ENCODE results near the gene SCEL.

Gene SCEL

DNA sequence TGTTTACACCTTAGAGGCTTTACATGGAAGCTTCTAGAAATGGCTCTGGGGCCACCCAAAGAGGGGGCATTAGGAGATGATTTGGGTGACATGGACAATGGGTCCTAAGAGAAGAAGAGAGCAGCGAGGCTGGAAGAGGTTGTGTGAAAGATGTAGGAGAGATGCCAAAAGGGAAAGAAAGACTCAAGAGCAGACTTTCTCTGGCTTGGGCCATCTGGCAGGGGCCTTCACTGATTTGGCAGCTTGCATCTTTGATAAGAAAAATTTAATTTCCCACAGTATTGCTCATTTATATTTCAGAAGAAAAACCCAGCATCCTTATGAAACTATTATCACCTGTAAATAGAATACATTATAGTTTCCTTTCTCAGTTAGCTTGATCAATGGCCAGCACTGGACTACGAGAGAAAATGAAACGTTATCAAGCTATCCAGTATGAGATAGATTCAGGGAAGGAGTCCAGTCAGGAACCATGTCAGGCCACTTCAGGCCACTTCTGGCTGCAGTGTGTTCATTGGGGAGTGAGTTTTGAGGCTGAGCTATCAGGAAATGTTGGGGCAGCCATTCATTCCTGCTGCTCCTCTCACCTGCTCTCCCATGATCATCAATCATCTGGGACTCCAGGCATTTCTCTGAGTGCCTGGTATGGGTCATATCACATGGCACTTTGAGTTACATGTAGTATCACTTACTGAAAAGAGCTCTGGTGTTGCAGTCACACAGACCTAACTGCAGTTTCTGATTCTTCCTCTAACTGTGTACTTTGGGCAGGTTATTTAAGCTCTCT, 10.3 kb downstream of the SCEL start:
- Histone ChIP-seq H3K4ac (ENCODE audit: low read depth in 1 of 2, low read length in 2 of 2) (no peak overlapping the region), H3K27ac (ENCODE audit: low read length, poor library complexity, severe bottlenecking) (no peak overlapping the region), H2BK12ac (ENCODE audit: low read length in 2 of 2) (no peak overlapping the region), H3K27me3 (ENCODE audit: control insufficient read depth in 1 of 2, insufficient read depth in 1 of 2, low read length in 2 of 2) (no peaks in the 10 kb centered on the region), H3K9me3 (ENCODE audit: control insufficient read depth, low read length) (no peaks in the 10 kb centered on the region), H3K9ac (ENCODE audit: low read length) (no peak overlapping the region), H4K91ac (ENCODE audit: low read length) (no peak overlapping the region), H3K79me1 (replicated peaks; ENCODE audit: low read length, poor library complexity, severe bottlenecking) (no peaks in the 10 kb centered on the region), H2AK5ac (ENCODE audit: low read length, severe bottlenecking) (no peak overlapping the region), H3K18ac (ENCODE audit: low read depth in 1 of 2, low read length in 2 of 2) (no peak overlapping the region), H3K4me1 (ENCODE audit: control insufficient read depth, insufficient read depth, low read depth, low read length) (no peaks in the 10 kb centered on the region), H2BK15ac (ENCODE audit: low read depth, poor library complexity, severe bottlenecking) (no peak overlapping the region), H4K8ac (ENCODE audit: low read length) (no peak overlapping the region), H3K14ac (ENCODE audit: low read length in 2 of 2) (no peak overlapping the region), H2AFZ (ENCODE audit: low read depth, low read length) (no peak overlapping the region), H3K36me3 (ENCODE audit: control insufficient read depth in 1 of 2, insufficient read depth in 2 of 2, low read depth in 1 of 2, low read length in 2 of 2) (no peaks in the 10 kb centered on the region), H2BK120ac (ENCODE audit: low read depth, low read length) (no peak overlapping the region), H3K4me2 (ENCODE audit: low read length, poor library complexity, severe bottlenecking) (no peak overlapping the region), H3K23ac (ENCODE audit: low read length in 2 of 2) (no peak overlapping the region), H2BK5ac (ENCODE audit: low read depth, low read length, poor library complexity, severe bottlenecking) (no peak overlapping the region), H3K4me3 (ENCODE audit: insufficient read depth in 1 of 2, low read depth in 1 of 2, low read length in 2 of 2) (no peak overlapping the region)
- 83% methylated on average over 3 of the region's 3 CpGs for WGBS
- no peak for DNase-seq

GRCh38 chr13:77548095-77548494, 12.6 kb downstream of the SCEL start:
- 92% methylated on average over 1 of the region's 1 CpG for WGBS
- Histone ChIP-seq H3K27me3 (ENCODE audit: control insufficient read depth in 1 of 2, insufficient read depth in 1 of 2, low read length in 2 of 2) (no peaks in the 10 kb centered on the region), H3K14ac (ENCODE audit: low read length in 2 of 2) (no peak overlapping the region)

DNA sequence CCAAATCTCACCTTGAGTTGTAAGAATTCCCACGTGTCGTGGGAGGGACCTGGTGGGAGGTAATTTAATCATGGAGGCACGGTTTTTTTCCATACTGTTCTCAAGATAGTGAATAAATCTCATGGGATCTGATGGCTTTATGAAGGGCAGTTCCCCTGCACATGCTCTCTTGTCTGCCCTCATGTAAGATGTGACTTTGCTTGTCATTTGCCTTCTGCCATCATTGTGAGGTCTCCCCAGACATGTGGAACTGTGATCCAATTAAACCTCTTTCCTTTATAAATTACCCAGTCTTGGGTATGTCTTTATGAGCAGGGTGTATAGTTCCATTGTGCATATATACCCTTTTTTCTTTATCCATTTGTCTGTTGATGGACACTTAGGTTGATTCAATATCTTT, 13.1 kb downstream of the SCEL start:
- WGBS: 78% methylated on average over 3 of the region's 3 CpGs

More at GRCh38 chr13:77548095-77548494, 12.6 kb downstream of the SCEL start:
- no peak overlapping the region for H3K23ac ChIP-seq (ENCODE audit: low read length in 2 of 2)
- no peak overlapping the region for H2AFZ ChIP-seq (ENCODE audit: low read depth, low read length)
- no peak overlapping the region for H3K18ac ChIP-seq (ENCODE audit: low read depth in 1 of 2, low read length in 2 of 2)
- no peaks in the 10 kb centered on the region for H3K79me1 ChIP-seq (replicated peaks; ENCODE audit: low read length, poor library complexity, severe bottlenecking)
- H2BK120ac ChIP-seq (ENCODE audit: low read depth, low read length): no peak overlapping the region
- H4K91ac ChIP-seq (ENCODE audit: low read length): no peak overlapping the region
- H3K36me3 ChIP-seq (ENCODE audit: control insufficient read depth in 1 of 2, insufficient read depth in 2 of 2, low read depth in 1 of 2, low read length in 2 of 2): no peaks in the 10 kb centered on the region
- no peaks in the 10 kb centered on the region for H3K4me1 ChIP-seq (ENCODE audit: control insufficient read depth, insufficient read depth, low read depth, low read length)
- DNase-seq: no peak
- H4K8ac ChIP-seq (ENCODE audit: low read length): no peak overlapping the region
- no peak overlapping the region for H3K4ac ChIP-seq (ENCODE audit: low read depth in 1 of 2, low read length in 2 of 2)
- H3K27ac ChIP-seq (ENCODE audit: low read length, poor library complexity, severe bottlenecking): no peak overlapping the region
- no peak overlapping the region for H3K4me3 ChIP-seq (ENCODE audit: insufficient read depth in 1 of 2, low read depth in 1 of 2, low read length in 2 of 2)
- H3K4me2 ChIP-seq (ENCODE audit: low read length, poor library complexity, severe bottlenecking): no peak overlapping the region
- no peak overlapping the region for H3K9ac ChIP-seq (ENCODE audit: low read length)
- H2BK12ac ChIP-seq (ENCODE audit: low read length in 2 of 2): no peak overlapping the region
- no peak overlapping the region for H2AK5ac ChIP-seq (ENCODE audit: low read length, severe bottlenecking)
- H2BK5ac ChIP-seq (ENCODE audit: low read depth, low read length, poor library complexity, severe bottlenecking): no peak overlapping the region
- no peaks in the 10 kb centered on the region for H3K9me3 ChIP-seq (ENCODE audit: control insufficient read depth, low read length)
- H2BK15ac ChIP-seq (ENCODE audit: low read depth, poor library complexity, severe bottlenecking): no peak overlapping the region

DNA sequence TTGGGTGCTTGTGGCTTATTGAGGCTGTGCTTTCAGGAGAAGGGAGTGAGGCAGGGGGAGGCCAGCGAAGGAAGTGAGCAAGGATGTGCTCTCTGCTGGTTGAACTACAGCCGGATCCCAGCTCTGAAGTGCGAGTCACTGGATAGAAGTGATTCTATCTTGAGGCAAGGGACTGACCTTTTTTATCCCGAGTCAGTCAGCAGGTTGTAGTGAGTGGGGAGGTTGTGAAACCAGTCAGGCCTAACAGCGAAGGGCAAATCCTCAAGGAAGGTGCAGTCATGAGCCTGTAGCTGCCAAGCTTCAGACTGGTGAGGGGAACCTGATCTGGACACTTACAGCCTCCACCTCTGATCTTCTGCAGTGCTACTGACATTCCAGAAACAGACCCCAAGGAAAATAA, 18.6 kb downstream of the SCEL start:
- WGBS: 69% methylated on average over 5 of the region's 5 CpGs

More for the DNA sequence above, 13.1 kb downstream of the SCEL start:
- H3K18ac ChIP-seq (ENCODE audit: low read depth in 1 of 2, low read length in 2 of 2): no peak overlapping the region
- no peak overlapping the region for H2AFZ ChIP-seq (ENCODE audit: low read depth, low read length)
- H3K23ac ChIP-seq (ENCODE audit: low read length in 2 of 2): no peak overlapping the region
- no peak overlapping the region for H4K91ac ChIP-seq (ENCODE audit: low read length)
- DNase-seq: no peak
- H4K8ac ChIP-seq (ENCODE audit: low read length): no peak overlapping the region
- H2AK5ac ChIP-seq (ENCODE audit: low read length, severe bottlenecking): no peak overlapping the region
- H3K27ac ChIP-seq (ENCODE audit: low read length, poor library complexity, severe bottlenecking): no peak overlapping the region
- no peak overlapping the region for H2BK12ac ChIP-seq (ENCODE audit: low read length in 2 of 2)
- H3K79me1 ChIP-seq (replicated peaks; ENCODE audit: low read length, poor library complexity, severe bottlenecking): no peaks in the 10 kb centered on the region
- no peak overlapping the region for H2BK5ac ChIP-seq (ENCODE audit: low read depth, low read length, poor library complexity, severe bottlenecking)
- no peak overlapping the region for H3K4me2 ChIP-seq (ENCODE audit: low read length, poor library complexity, severe bottlenecking)
- H3K36me3 ChIP-seq (ENCODE audit: control insufficient read depth in 1 of 2, insufficient read depth in 2 of 2, low read depth in 1 of 2, low read length in 2 of 2): no peaks in the 10 kb centered on the region
- H2BK15ac ChIP-seq (ENCODE audit: low read depth, poor library complexity, severe bottlenecking): no peak overlapping the region
- H3K4ac ChIP-seq (ENCODE audit: low read depth in 1 of 2, low read length in 2 of 2): no peak overlapping the region
- H3K4me1 ChIP-seq (ENCODE audit: control insufficient read depth, insufficient read depth, low read depth, low read length): no peaks in the 10 kb centered on the region
- H3K9ac ChIP-seq (ENCODE audit: low read length): no peak overlapping the region
- no peaks in the 10 kb centered on the region for H3K27me3 ChIP-seq (ENCODE audit: control insufficient read depth in 1 of 2, insufficient read depth in 1 of 2, low read length in 2 of 2)
- H2BK120ac ChIP-seq (ENCODE audit: low read depth, low read length): no peak overlapping the region
- no peak overlapping the region for H3K14ac ChIP-seq (ENCODE audit: low read length in 2 of 2)
- no peaks in the 10 kb centered on the region for H3K9me3 ChIP-seq (ENCODE audit: control insufficient read depth, low read length)
- H3K4me3 ChIP-seq (ENCODE audit: insufficient read depth in 1 of 2, low read depth in 1 of 2, low read length in 2 of 2): no peak overlapping the region

More for the DNA sequence above, 18.6 kb downstream of the SCEL start:
- Histone ChIP-seq H3K4me3 (ENCODE audit: insufficient read depth in 1 of 2, low read depth in 1 of 2, low read length in 2 of 2) (no peak overlapping the region), H2BK12ac (ENCODE audit: low read length in 2 of 2) (no peak overlapping the region), H3K23ac (ENCODE audit: low read length in 2 of 2) (no peak overlapping the region), H4K8ac (ENCODE audit: low read length) (no peak overlapping the region), H3K18ac (ENCODE audit: low read depth in 1 of 2, low read length in 2 of 2) (no peak overlapping the region), H3K9ac (ENCODE audit: low read length) (no peak overlapping the region), H3K27me3 (ENCODE audit: control insufficient read depth in 1 of 2, insufficient read depth in 1 of 2, low read length in 2 of 2) (peaks cover 0 to 5% of the 10 kb centered on the region in 2 experiments), H4K91ac (ENCODE audit: low read length) (no peak overlapping the region), H3K4me1 (ENCODE audit: control insufficient read depth, insufficient read depth, low read depth, low read length) (no peaks in the 10 kb centered on the region), H2AK5ac (ENCODE audit: low read length, severe bottlenecking) (no peak overlapping the region), H3K79me1 (replicated peaks; ENCODE audit: low read length, poor library complexity, severe bottlenecking) (no peaks in the 10 kb centered on the region), H3K4me2 (ENCODE audit: low read length, poor library complexity, severe bottlenecking) (no peak overlapping the region), H2BK5ac (ENCODE audit: low read depth, low read length, poor library complexity, severe bottlenecking) (no peak overlapping the region), H2BK120ac (ENCODE audit: low read depth, low read length) (no peak overlapping the region), H3K9me3 (ENCODE audit: control insufficient read depth, low read length) (no peaks in the 10 kb centered on the region), H2BK15ac (ENCODE audit: low read depth, poor library complexity, severe bottlenecking) (no peak overlapping the region), H3K14ac (ENCODE audit: low read length in 2 of 2) (no peak overlapping the region), H2AFZ (ENCODE audit: low read depth, low read length) (no peak overlapping the region), H3K27ac (ENCODE audit: low read length, poor library complexity, severe bottlenecking) (no peak overlapping the region), H3K36me3 (ENCODE audit: control insufficient read depth in 1 of 2, insufficient read depth in 2 of 2, low read depth in 1 of 2, low read length in 2 of 2) (no peaks in the 10 kb centered on the region), H3K4ac (ENCODE audit: low read depth in 1 of 2, low read length in 2 of 2) (no peak overlapping the region)
- no peak for DNase-seq

Data from mesenchymal stem cell (in vitro differentiated cells and primary cell).